NCI-H69 (cell line): ENCODE data around the gene PTHLH.
A peak's percentile ranks its signal among the peaks of the same experiment; 100 is the strongest.

Source experiments
- DNase-seq: peaks from one replicate; lab custom pipeline; 2025; lab: John Stamatoyannopoulos, UW

The PTHLH gene

DNA sequence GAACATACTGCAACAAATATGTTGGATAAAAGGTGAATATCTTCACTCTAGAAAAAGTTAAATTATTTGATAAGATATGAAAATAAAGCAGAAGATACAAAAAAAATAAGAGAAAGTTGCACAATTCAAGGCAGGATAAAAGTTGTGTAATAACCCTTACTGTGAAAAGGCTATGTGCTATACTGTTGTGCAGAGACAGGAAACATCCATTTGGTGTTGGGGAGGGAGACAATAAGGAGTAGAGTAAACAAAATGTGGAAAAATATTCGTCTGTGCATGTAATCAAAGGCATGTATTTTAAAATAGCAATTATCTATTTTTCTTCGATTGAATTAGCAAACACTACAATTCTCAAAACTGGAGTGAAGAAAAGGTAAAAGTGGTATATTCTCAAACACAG is 34.8 kb downstream of the PTHLH start:
- DNase-seq, result no peak

DNA sequence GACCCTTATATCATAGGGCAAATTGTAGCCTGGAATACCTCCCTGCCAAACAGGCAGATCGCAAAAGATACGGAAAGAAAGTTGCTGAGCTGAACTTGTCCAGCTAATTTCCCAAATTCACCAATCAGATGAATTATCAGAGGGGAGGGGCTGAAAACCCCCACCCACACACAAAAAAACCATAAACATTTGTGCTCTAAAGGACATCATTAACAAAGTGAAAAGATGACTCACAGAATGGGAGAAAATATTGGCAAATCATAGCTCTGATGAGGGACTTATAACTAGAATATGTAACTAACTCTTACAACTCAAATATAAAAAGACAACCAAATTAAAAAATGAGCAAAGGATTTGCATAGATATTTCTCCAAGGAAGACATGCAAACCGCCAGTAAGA is 36.3 kb downstream of the PTHLH start:
- peak; percentile 5 for DNase-seq

DNA sequence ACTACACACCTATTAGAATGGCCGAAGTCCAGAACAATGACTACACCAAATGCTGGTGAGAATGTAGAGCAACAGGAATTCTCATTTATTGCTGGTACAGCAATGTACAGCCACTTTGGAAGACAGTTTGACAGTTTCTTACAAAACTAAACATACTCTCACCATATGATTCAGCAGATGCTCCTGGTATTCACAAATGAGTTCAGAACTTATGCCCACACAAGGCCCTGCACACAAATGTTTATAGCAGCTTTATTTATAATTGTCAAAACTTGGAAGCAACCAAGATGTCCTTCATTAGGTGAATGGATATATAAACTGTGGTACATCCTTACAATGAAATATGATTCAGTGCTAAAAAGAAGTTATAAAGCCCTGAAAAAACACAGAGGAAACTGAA is 38.3 kb downstream of the PTHLH start:
- DNase-seq, result no peak

DNA sequence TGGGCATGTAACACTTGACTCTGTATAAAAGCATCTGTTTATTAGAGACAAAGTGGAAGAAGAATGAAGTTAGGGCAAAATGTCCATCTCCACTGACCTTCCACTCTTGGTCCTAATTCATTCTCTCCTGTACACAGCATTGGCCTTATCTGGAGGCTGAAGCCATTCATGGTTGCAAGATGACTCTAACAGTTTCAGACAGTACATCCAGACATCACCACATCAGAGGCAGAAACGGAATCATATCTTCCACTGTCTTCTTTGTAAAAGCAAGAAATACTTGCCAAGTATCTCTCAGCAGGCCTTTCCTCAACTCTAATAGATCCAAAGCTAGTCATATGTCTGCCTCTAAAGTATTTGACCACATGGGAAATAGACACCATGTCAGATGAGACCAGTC is 41.1 kb downstream of the PTHLH start:
- no peak for DNase-seq

DNA sequence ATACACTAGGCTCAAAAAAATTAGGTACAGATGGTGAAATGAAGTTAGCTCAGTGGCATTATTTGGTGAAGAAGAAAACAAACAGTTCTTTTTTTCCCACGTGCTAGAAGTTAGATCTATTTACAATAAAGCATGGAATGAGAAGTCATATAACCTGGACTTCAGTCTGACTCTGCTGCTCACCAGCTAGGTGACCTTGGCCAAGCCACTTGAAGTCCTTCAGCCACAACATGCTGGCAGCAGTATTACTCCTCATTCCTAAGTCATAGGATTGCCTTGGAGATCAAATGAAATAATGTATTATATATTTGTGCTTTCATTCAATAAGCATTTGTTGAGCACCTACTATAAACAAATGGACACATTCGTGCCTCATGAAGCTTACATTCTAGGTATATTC is 45.2 kb downstream of the PTHLH start:
- DNase-seq, result no peak

DNA sequence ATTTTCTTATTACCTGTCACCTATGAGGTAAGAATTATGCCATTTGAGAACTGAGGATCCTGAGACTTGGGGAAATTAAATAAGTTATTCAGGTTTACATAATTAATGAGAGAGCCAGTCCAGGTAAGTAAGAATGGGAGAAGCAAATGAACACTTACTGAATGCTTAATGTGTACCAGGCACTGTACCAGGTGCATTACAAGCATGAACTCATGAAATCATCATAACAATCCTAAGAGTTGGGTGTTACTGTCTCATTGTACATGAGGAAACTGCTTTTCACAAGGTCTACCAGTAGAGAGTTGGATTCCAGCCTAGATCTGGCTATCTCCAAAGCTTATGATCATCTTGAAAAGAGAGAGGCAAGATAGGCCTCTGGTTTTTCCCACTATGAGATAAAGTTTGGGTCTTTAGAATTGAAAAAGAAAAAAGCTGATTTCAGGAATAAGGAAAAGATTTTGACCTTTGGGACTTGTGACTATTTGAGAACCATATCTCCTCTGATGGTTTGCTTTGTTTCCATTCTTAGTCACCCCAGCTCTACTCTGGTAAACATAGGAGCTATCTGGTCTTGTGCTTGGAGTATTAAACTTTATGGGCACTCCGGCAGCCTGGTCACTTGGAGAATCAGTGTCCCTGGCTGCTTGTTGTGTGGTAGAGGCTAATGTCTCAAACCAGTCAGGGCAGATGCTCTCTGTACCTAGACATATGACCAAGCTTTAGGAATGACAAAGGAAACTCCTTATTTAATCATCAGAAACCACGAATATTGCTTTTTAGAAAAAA is 48.0 kb downstream of the PTHLH start:
- DNase-seq, result no peak

DNA sequence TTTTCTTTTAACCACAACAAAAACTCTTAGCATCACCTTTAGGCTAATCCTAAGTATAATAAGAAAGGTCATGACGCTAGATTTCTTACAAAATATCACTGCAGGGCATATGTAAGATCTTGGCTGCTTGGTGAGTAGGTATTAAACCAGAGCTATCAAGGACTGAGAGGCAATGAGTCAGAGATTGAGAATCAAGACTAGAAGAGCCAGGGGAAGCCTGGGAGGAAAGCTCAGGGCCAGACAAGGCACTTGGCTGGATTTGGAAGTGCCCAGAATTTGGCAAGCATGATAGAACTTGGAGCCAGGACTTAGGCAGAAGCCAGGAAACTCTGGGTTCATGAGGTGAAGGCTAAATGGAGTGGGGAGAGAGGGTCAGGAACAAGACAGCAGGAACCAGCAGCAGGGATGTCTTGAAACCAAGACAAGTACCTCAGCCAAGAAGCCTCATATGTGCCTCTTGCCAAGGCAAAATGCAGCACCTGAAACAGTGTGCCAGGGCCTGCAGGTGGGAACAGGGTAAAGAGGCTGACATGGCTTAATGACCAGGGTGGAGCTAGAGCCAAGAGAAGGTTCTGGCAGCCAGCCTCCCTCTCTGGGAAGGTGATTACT is 49.9 kb downstream of the PTHLH start:
- no peak for DNase-seq

DNA sequence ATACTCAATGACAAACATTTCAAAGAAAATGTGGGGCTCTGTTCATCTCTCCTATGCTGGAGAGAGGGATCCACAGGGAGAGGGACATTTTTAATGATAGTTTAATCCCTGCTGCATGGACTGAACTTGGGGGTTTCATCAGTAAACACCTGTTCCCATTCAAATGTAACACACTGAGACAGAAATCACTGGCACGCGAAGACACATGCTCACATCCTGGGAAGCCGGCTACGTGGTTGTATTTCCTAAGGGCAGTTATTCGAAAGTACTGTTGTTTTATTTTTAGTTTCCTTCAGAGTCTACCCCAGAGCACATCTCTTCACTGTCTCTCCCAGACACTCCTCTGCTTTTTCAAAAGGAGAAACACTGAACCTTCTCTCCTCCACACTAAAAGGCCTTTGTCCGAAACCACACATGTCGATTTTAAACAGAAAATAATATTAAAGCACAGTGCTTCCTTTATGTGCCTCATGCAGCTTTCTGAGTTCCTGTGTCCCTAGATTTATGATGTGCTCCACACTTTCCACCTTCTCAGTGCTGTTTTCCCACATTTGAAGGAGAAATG is 52.8 kb downstream of the PTHLH start:
- DNase-seq, result peak; percentile 52

DNA sequence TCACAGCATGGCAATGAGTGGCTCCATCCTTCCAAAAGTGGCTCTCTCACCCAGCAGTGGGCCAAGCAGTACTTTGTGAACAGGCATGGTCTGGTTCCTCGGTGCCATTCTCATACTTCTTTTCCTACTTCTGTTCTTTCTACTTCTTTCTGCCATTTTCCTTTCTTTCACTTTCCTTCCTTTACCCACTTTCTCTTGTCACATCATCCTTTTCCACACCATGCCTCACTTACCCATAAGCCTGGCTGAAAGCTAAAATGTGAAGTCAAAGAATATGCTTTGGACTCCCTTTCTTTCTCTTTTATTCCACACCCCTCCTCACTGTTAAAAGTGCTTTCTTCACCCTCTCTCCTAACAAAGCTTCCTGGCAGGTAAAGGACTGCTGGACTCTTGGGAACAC is 57.0 kb downstream of the PTHLH start:
- peak; percentile 10 for DNase-seq

DNA sequence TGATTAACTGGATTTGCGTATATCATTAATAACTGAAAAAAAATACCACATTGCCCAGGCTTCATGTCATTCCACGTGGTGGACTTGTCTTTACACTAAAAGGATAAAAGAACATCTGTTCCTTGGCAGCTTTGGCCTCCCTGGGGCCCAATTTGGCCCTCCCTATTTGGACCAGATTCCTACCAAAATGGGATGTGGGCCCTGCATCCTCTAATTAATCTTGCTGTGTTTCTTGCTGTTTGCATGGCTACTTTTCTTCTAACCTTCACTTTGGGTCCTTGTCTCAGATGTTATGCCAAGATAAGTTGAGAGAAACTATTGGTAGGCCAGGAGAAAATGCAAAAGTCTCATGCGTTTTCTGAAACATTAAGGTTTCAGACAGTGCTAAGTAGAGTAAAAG is 57.5 kb downstream of the PTHLH start:
- peak; percentile 85 for DNase-seq

DNA sequence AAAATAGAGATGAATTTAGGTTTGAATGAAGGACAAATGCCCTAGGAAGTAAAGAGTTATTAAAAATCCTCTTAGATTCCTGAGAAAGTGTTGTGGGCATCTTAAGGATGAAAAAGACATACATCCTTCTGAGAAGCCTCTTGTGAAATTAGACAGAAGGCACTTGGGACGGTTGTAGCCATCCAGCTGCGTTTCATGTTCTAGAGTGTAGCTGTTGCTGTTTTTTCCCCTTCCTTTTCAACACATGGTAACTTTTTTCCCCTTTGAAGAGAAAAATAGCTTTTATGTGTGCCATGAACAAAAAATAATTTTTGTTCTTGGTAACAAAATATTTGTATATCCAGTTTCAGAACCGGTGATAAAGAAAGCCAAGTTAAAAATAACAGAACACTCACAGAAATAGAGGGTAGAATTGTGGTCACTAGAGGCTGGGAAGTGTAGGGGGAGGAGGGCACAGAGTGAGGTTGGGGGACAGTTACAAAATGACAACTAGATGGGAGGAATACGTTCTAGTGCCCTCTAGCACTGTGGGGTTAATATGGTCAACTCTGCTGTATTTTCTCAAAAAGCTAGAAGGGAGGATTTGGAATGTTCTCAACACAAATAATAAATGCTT is 58.4 kb downstream of the PTHLH start:
- peak; percentile 27 for DNase-seq

DNA sequence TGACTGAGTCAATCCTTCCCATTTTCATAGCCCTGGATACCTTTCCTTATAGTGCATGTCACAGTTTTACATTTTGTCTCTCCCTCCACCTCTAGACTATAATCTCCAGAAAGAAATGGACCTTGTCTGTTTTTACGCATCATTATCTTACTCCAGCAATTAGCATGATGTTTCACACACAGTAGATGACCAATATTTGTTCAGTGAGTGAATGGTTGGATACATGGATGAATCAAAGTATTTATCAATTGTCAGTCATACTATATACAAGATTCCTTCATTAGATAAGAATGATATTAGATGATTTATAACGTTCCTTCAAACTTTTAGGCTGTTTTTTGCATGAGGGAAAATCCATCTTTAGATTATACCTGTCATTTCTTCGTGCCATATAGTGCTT is 61.1 kb downstream of the PTHLH start:
- DNase-seq, result no peak
